ENCODE measurements around the gene DSN1.

DSN1 gene

GRCh38 chr20:36795691-36796090 lies 22.1 kb upstream of the DSN1 start:
- no peak for DNase-seq (ENCODE audit: low spot score)

GRCh38 chr20:36794116-36794474 lies 20.5 kb upstream of the DSN1 start:
- no peak for DNase-seq (ENCODE audit: low spot score)

GRCh38 chr20:36793294-36794115 lies 19.9 kb upstream of the DSN1 start:
- no peak for DNase-seq (ENCODE audit: low spot score)

GRCh38 chr20:36792422-36792821 lies 18.9 kb upstream of the DSN1 start:
- DNase-seq (ENCODE audit: low spot score), result no peak

- no peak for DNase-seq (ENCODE audit: low spot score)
Measured at GRCh38 chr20:36791862-36792261, 18.3 kb upstream of the DSN1 start.

GRCh38 chr20:36786663-36787062 lies 13.1 kb upstream of the DSN1 start:
- no peak for DNase-seq (ENCODE audit: low spot score)

- DNase-seq (ENCODE audit: low spot score), result no peak
Measured at GRCh38 chr20:36786246-36786645, 12.7 kb upstream of the DSN1 start.

- DNase-seq (ENCODE audit: low spot score), result no peak
Measured at GRCh38 chr20:36785308-36785707, 11.7 kb upstream of the DSN1 start.

GRCh38 chr20:36784900-36785299 lies 11.3 kb upstream of the DSN1 start:
- DNase-seq (ENCODE audit: low spot score), result no peak

- DNase-seq (ENCODE audit: low spot score), result no peak
Measured at GRCh38 chr20:36784116-36784515, 10.6 kb upstream of the DSN1 start.

- DNase-seq (ENCODE audit: low spot score), result no peak
Measured at GRCh38 chr20:36779656-36780025, 6.1 kb upstream of the DSN1 start.

GRCh38 chr20:36778831-36779655 lies 5.5 kb upstream of the DSN1 start:
- DNase-seq (ENCODE audit: low spot score), result no peak

- no peak for DNase-seq (ENCODE audit: low spot score)
Measured at GRCh38 chr20:36777576-36777975, 4.0 kb upstream of the DSN1 start.

GRCh38 chr20:36777167-36777566 lies 3.6 kb upstream of the DSN1 start:
- no peak for DNase-seq (ENCODE audit: low spot score)

- DNase-seq (ENCODE audit: low spot score), result no peak
Measured at GRCh38 chr20:36775826-36776225, 2.3 kb upstream of the DSN1 start.

- no peak for DNase-seq (ENCODE audit: low spot score)
Measured at GRCh38 chr20:36775196-36775595, 1.6 kb upstream of the DSN1 start.

- no peak for DNase-seq (ENCODE audit: low spot score)
Measured at GRCh38 chr20:36773107-36773596, 411 bp downstream of the DSN1 start.

GRCh38 chr20:36770680-36771079 lies 2.9 kb downstream of the DSN1 start:
- DNase-seq (ENCODE audit: low spot score), result no peak

GRCh38 chr20:36768768-36769430 lies 4.7 kb downstream of the DSN1 start:
- no peak for DNase-seq (ENCODE audit: low spot score)

GRCh38 chr20:36761125-36761524 lies 12.4 kb downstream of the DSN1 start:
- no peak for DNase-seq (ENCODE audit: low spot score)

- no peak for DNase-seq (ENCODE audit: low spot score)
Measured at GRCh38 chr20:36760647-36761046, 12.9 kb downstream of the DSN1 start.

- DNase-seq (ENCODE audit: low spot score), result no peak
Measured at GRCh38 chr20:36758276-36758675, 15.3 kb downstream of the DSN1 start.

GRCh38 chr20:36756496-36756895 lies 17.1 kb downstream of the DSN1 start:
- DNase-seq (ENCODE audit: low spot score), result no peak

All from putamen (tissue), 1 donor.